GM21367 (cell line): ENCODE measurements around the gene ARHGEF25.
"Not testable (repeated sequence)": the region's sequence is repeated elsewhere in the genome, so short reads cannot be mapped to it uniquely, and the experiment has no call there.

Source experiments
- ATAC-seq: cut with Tn5 transposase; IDR thresholded peaks from one replicate; pipeline ENCODE4 v1.9.1; 2021; ENCODE audit not compliant: unreplicated experiment

Gene ARHGEF25

DNA sequence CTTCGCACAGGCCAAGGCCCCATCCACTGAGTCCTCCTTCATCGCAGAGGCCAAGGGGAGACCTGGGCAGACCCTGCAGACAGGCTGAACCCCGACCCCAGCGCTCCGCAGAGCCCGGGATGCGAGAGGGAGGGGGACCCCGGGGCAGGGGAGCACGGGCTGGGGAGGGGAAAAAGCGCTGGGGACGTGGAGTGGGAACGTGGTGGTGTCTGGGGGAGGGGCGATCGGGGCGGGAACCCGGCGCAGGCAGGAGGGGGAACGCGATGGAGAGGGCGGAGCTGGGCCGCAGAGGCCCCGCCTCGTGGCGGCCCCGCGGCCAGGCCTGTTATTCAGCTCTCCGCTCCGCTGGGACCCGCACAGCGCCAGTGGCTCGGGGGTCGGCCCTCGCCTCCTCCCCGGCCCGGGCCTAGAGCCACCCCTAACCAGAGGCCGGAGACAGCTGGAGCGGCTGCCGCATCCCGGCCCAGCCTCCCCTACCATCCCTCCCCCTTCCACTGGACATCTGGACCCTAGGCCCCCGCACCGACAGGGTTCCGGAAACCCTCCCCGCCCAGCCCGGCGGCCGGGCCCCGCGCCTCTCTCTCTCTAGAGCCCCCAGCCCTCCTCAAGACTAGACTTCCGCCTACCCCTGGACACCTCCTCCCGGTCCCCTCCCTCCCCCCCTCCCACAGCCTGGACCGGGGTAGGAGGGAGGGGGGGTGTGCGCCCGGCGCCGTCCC, at the start of gene ARHGEF25:
ARHGEF25 (plus strand) TSS at position 328 of the 719 bp plus-strand sequence. CDS start 460 bp downstream, outside the sequence.
- no peak for ATAC-seq

GRCh38 chr12:57563358-57563757, 47.9 kb upstream of the ARHGEF25 start:
- ATAC-seq, result no peak

GRCh38 chr12:57564178-57564740, 47.0 kb upstream of the ARHGEF25 start:
- ATAC-seq, result no peak

DNA sequence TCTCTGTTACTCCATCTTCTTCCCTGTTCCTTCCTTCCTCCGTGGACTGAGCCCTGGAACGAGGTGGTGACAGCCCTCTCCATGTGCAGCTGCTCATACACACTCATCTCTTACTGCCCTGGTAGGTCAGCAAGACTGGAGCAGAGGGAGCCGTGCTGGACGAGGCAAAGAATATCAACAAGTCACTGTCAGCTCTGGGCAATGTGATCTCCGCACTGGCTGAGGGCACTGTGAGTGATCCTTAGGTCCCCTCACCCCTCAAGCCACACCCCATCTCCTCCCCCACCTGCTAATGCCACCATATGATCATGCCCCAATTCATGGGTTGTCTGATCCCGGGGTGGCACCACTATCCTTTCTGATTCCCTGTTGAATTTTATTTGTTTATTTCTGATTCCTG, 42.4 kb upstream of the ARHGEF25 start:
- ATAC-seq, result no peak

DNA sequence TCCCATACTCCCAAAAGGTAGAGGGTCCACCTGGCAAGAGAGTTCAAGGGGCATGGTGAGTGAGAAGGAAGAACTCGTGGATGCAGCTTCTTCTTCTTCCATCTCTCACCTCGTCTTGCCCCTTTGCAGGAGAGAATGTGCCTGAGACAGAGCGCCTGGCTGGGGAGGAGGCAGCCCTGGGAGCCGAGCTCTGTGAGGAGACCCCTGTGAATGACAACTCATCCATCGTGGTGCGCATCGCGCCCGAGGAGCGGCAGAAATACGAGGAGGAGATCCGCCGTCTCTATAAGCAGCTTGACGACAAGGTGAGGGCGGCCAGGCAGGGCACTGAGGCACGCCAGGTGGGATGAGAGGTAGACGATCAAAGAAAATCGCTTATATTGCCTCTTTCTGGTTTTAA, 41.4 kb upstream of the ARHGEF25 start:
- ATAC-seq, result no peak

DNA sequence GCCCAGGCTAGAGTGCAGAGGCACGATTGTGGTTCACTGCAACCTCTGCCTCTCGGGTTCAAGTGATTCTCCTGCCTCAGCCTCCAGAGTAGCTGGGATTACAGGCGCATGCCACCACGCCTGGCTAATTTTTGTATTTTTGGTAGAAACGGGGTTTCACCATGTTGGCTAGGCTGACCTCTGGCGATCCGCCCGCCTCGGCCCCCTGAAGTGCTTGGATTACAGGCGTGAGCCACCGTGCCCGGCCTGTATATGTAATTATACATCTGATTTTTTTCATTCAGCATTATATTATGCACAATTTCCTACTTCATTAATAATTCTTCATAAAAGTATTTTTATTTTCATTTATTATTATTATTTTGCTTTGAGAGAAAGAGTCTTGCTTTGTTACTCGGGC, 40.8 kb upstream of the ARHGEF25 start:
- ATAC-seq, result not testable (repeated sequence)

GRCh38 chr12:57571926-57572762, 39.1 kb upstream of the ARHGEF25 start:
- ATAC-seq, result no peak

DNA sequence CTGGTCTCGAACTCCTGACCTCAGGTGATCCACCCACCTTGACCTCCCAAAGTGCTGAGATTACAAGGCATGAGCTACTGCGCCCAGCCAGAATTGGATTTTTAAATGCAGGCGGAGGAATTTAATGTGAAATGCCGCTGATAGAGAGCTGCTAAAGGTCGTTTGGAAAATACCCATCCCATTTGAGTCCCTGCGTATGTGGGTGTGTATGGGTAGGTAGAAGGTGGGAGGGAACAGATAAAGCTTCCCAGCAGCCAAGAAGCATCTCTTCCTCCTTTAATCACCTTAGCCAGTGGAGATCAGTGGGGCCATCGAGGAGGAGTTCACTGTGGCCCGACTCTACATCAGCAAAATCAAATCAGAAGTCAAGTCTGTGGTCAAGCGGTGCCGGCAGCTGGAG, 36.4 kb upstream of the ARHGEF25 start:
- ATAC-seq, result no peak

DNA sequence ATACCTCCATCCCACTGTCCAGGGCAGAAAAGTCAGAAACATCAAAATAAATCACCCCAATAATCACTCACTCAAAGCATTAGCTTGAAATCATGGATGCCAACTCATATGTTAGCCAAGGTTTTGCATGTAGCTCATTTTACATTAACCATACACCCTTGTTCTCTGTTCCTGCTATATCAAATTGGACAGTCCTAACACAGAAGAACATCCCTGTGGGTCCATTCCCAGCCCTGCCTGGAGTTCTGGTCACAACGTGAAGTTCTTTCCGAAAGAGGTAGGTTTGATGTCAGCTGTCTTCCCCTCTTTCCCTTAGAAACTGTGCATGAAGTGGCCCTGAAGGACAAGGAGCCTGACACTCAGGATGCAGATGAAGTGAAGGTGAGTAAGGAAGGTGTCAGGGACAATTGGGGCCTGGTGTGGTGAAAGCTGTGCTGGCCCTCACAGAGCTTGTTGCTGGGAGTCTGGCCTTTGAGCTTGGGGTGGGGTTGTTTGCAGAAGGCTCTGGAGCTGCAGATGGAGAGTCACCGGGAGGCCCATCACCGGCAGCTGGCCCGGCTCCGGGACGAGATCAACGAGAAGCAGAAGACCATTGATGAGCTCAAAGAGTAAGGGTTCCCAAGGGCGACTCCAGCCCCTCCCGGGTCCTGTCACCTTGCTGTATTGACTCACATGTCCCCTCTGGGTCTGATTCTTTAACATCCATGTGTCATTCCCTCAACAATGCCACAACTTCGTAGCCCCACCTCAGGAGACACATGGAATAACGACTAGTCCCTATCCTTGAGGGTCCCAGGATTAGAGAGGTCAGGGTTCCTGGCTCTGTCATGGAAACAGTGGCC, 35.2 kb upstream of the ARHGEF25 start:
- ATAC-seq, result no peak

- no peak for ATAC-seq
Measured at GRCh38 chr12:57576613-57577160, 34.5 kb upstream of the ARHGEF25 start.

GRCh38 chr12:57577981-57578758, 33.1 kb upstream of the ARHGEF25 start:
- ATAC-seq, result no peak

DNA sequence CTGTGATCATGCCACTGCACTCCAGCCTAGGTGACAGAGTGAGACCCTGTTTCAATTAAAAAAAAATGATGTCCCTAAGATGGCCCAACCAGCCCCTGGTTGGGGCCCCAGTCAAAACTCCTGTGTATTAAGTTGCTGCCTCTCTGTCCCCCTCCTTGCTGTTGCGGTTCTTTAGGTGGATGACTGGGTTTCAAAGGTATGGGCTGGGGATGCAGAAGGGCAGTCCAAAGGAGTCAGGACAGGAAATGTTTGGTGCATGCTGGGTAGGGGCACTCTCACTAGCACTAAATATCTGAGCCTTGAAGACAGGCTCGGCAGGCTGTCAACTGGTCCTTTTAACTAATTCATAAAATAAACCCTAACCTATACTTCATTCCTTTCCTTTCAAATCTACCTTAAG, 32.2 kb upstream of the ARHGEF25 start:
- ATAC-seq, result no peak

GRCh38 chr12:57579677-57580465, 31.4 kb upstream of the ARHGEF25 start:
- no peak for ATAC-seq

DNA sequence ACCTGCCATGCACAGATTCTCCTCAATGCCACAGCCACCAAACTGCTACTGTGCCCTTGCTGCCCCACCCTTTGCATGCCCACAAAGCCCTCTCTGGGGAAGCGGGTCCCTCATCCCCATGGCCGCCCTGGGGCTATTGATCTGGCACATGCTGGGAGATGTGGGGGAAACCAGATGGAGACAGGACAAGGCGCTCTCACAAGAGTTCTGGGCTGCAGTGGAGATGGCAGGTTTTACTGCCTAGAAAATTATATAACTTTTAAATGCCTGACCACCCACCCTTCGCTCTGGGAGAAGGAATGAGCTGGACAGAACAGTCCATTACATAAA, 30.8 kb upstream of the ARHGEF25 start:
- ATAC-seq, result no peak

DNA sequence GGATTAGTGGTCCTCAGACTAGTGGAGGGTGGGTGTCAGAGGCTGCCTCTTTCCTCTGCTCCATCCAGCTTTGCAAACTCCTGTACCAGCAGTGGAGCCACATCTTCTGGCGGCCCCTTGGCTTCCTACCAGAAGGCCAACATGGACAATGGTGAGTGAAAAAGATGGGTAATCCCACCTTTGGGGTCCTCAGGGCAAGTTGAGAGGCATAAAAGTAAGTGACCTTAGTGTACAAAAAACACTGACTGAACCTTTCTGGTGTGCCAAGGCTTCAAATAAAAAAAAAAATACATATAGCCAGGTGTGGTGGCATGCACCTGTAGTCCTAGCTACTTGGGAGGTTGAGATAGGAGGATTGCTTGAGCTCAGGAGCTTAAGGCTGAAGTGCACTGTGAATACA, 29.4 kb upstream of the ARHGEF25 start:
- ATAC-seq, result no peak

GRCh38 chr12:57582440-57582839, 28.8 kb upstream of the ARHGEF25 start:
- no peak for ATAC-seq

DNA sequence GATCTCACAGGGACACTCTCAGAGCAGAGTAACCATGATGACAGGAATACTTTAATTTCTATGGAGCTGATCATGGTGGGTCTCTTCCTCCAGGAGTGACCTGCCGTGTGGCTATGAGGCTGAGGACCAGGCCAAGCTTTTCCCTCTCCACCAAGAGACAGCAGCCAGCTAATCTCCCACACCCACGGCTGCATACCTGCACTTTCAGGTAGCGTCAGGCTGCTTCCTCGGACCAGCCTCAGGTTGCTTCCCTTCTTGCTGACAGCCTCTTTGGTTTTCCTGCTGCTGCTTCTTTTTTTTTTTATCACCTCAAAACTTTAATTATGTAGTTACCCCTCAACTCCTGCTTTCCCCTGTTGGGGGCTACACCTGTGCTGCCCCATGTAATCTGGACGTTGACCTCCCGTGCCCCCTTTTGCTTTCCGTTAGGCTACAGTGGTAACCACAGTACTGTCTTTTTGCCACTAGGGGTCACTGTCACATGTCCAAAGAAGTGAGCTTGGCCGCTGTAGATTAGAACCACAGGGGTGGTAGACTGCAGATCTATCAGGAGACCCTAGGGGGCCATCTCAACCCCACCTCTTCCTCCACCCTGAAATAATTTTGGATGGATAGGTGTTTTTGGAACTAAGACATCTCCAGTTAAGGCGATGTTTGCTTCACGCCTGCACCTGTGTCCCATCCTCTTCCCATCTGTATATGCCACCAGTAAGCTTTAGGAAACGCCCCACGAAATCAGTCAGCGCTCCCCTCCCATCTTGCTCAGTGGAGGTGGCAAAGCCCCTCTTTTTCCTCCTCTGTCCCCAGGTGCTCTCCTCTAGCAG, 28.0 kb upstream of the ARHGEF25 start:
- ATAC-seq, result peak; percentile 92

DNA sequence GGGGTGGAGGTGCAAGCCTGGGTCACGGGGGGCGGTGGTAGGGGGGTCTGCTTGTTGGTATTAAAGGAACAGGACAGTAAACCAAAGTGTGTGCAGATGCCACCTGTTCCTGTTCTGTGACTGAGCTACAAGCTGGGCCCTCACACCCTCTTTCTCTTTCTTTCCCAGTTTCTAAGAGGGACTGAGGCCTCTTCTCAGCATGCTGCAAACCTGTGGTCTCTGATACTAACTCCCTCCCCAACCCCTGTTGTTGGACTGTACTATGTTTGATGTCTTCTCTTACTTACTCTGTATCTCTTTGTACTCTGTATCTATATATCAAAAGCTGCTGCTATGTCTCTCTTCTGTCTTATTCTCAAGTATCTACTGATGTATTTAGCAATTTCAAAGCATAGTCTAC, 27.2 kb upstream of the ARHGEF25 start:
- no peak for ATAC-seq

GRCh38 chr12:57584690-57585089, 26.5 kb upstream of the ARHGEF25 start:
- ATAC-seq, result no peak
